ENCODE measurements around the gene GPATCH11.

The GPATCH11 gene

DNA sequence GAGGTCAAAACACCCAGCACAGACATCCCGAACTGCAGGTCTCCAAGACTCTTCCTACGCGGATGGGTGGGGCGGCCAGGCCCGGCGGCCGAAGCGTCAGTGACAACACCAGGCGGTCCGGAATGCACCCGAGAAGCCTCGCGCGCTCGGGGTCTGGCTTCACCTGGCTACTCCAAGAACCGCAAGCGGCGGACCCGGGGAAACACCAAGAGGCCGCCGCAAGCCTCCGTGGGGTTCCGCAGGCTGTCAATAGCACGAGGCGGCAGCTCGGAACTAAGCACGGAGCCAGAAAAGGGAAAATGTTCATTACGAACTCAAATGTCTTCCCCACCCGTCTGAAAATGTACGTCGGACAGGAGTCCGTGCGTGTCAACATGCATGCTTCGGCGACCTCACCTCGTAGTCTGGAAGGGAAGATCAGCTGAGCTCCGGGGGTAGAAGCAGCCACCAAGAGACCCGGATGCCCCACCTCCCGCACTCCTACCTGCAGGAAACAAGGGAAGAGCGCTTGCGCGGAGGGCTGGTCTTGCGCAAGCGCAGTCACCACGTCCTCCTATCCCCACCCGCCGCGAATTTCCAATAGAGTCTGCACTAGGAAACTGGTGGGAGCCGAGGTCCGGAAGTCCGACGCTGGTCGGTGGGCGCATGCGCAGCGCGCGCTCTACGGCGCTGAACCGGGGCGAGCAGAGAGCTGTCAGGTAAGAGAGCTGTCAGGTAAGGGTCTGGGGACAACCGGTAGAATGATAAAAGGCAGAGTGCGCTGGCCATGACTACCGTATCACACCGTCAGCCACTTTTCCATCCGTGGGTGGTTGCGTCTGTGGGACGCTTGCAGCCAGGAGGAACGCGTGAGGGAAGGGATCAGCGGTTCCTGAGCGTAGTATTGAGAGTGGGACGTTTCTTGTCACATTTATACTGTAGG, at the start of gene GPATCH11, which contains the start of gene HEATR5B:
Gene GPATCH11 (plus strand): TSS at position 646 of the 922 bp plus-strand sequence. CDS start 3,864 bp downstream, outside the sequence.
Gene HEATR5B (minus strand): TSS at position 500 of the 922 bp plus-strand sequence. CDS start 958 bp downstream, outside the sequence.
- peak; percentile 88 for DNase-seq (ENCODE audit: low read depth)

- no peak for DNase-seq (ENCODE audit: low read depth)
Measured at GRCh38 chr2:37037771-37038170, 46.5 kb upstream of the GPATCH11 start.

GRCh38 chr2:37039580-37039979, 44.7 kb upstream of the GPATCH11 start:
- DNase-seq (ENCODE audit: low read depth): no peak

DNA sequence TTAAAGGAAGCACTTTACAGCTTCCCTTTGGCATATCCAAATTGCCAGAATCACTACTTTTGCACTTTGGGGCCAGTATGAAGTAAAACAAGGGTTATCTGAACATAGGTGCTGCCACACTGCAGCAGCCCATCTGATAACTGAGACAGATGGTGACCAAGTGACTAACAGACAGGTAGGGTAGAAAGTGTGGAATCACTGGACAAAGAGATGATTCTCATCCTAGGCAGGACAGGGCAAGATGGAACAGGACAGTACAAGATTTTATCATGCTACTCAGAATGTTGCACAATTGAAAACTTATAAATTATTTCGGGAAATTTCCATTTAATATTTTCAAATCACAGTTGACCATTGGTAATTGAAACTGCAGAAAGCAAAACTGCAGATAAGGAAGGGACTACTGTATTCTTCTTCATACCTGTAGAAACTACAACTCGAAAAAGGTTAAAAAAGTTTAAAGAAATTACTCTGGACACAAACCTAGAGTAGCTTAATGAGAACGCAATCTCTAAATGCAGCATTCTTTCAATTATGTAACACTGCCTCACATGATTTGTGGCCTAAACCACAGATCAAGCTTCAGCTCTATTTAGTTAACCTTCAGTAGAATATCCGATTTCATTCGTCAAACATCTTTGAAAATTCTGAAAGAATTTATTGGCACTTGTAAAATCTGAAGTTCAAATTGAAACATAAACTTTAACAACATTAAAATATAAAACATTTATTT, 31.6 kb upstream of the GPATCH11 start:
- no peak for DNase-seq (ENCODE audit: low read depth)

- DNase-seq (ENCODE audit: low read depth): no peak
Measured at GRCh38 chr2:37059841-37060240, 24.5 kb upstream of the GPATCH11 start.

DNA sequence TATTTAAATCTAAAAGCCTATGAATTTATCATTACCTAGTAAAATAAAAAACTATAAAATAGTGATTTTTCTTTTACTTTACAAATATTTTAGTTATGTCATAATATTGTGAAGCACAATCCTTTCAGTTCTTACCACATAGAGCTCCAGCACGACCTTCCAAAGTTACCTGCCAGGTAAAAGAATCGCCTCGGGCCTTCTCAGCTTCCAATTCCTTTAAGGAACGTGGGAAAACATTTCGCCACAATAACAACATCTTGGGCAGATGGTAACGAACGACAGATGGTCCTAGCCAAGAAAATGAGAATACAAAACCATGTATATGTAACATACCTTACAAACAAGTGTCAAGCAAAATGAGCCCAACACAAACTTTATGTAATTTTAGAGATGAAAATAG, 23.9 kb upstream of the GPATCH11 start:
- no peak for DNase-seq (ENCODE audit: low read depth)

GRCh38 chr2:37061013-37061711, 23.2 kb upstream of the GPATCH11 start:
- no peak for DNase-seq (ENCODE audit: low read depth)

GRCh38 chr2:37061776-37062175, 22.5 kb upstream of the GPATCH11 start:
- no peak for DNase-seq (ENCODE audit: low read depth)

DNA sequence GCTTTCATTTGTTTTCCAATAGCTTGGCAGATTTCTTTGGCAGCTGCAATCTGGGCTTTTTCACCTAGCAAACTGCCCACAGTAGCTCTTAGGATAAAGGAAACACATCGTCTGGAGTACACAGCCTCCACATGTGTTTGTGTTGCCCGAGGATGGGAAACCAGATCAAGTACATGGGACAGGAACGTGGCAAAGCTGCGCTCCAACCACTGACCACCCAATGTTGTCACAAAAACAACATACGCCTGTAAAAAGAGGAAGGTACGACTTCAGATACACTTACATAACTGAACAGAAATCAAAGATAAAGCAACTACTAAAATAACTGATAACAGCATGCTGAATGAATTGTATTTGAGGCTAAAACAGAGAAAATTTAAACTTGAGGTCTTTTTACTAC, 15.6 kb upstream of the GPATCH11 start:
- no peak for DNase-seq (ENCODE audit: low read depth)

DNA sequence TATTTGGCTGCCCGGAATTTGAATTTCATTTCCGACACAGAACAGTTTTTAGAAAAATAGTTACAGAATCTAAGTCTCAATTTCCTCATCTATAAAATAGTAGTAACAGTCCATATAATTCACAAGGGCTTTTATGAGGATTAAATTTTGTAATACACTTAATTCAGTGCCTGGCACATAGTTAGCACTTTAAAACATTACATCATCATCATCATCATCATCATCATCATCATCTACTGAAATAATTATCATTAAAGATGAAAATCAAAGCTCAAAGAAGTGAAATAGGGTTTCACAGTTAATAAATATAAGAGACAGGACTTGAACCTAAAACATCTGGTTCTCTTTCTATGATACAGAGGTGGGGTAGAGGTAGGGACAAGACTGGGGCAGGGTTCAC, 13.4 kb upstream of the GPATCH11 start:
- DNase-seq (ENCODE audit: low read depth): no peak

- DNase-seq (ENCODE audit: low read depth): no peak
Measured at GRCh38 chr2:37080266-37080665, 4.1 kb upstream of the GPATCH11 start.

- no peak for DNase-seq (ENCODE audit: low read depth)
Measured at GRCh38 chr2:37080689-37081088, 3.6 kb upstream of the GPATCH11 start.

GRCh38 chr2:37084797-37085196, 479 bp downstream of the GPATCH11 start:
- DNase-seq (ENCODE audit: low read depth): no peak

GRCh38 chr2:37085731-37086147, 1.4 kb downstream of the GPATCH11 start:
- DNase-seq (ENCODE audit: low read depth): peak; percentile 23

- DNase-seq (ENCODE audit: low read depth): no peak
Measured at GRCh38 chr2:37090019-37090477, 5.7 kb downstream of the GPATCH11 start.

DNA sequence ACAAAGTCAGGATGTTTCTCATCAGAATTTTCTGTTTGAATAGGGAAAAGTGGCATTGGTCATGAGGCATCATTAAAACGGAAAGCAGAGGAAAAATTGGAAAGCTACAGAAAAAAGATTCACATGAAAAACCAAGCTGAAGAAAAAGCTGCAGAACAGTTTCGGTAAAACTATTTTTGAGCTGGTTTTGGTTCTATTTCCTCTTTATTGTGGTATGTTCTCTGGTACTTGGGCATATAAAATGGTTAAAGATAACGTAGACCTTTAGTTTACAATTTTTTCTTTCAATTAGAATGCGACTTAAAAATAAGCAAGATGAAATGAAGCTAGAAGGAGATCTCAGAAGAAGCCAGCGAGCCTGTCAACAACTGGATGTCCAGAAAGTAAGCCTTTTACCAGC, 7.6 kb downstream of the GPATCH11 start:
- no peak for DNase-seq (ENCODE audit: low read depth)

- DNase-seq (ENCODE audit: low read depth): no peak
Measured at GRCh38 chr2:37096568-37096967, 12.2 kb downstream of the GPATCH11 start.

- no peak for DNase-seq (ENCODE audit: low read depth)
Measured at GRCh38 chr2:37098416-37099118, 14.2 kb downstream of the GPATCH11 start.

GRCh38 chr2:37100054-37100453, 15.7 kb downstream of the GPATCH11 start:
- DNase-seq (ENCODE audit: low read depth): no peak

GRCh38 chr2:37102588-37102987, 18.3 kb downstream of the GPATCH11 start:
- DNase-seq (ENCODE audit: low read depth): no peak

- DNase-seq (ENCODE audit: low read depth): no peak
Measured at GRCh38 chr2:37104178-37104577, 19.9 kb downstream of the GPATCH11 start.

DNA sequence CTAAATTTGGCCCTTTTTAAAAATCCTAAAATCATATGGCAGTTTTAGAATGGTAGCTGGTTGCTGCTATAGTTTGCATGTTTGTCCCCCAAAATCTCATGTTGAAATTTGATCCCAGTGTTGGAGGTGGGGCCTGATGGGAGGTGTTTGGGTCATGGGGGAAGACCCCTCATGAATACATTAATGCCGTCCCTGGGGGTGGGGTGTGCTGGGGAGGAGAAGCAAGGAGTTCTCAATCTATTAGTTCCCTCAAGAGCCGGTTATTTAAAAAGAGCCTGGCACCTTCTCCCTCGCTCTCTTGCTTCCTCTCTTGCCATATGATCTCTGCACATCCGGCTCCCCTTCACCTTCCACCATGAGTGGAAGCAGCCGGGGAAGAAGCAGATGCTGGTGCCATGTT, 20.8 kb downstream of the GPATCH11 start:
- DNase-seq (ENCODE audit: low read depth): no peak
